Activated CD8-positive, alpha-beta memory T cell treated with anti-CD3 and anti-CD28 coated beads, Interleukin-2, amount 50 U/mL, for 4 hours (primary cell): ENCODE results near the gene SUMF1.

Experiments
- DNase-seq: peaks from one replicate; pipeline ENCODE4 v3.0.0-alpha.2; 2020

Gene SUMF1

DNA sequence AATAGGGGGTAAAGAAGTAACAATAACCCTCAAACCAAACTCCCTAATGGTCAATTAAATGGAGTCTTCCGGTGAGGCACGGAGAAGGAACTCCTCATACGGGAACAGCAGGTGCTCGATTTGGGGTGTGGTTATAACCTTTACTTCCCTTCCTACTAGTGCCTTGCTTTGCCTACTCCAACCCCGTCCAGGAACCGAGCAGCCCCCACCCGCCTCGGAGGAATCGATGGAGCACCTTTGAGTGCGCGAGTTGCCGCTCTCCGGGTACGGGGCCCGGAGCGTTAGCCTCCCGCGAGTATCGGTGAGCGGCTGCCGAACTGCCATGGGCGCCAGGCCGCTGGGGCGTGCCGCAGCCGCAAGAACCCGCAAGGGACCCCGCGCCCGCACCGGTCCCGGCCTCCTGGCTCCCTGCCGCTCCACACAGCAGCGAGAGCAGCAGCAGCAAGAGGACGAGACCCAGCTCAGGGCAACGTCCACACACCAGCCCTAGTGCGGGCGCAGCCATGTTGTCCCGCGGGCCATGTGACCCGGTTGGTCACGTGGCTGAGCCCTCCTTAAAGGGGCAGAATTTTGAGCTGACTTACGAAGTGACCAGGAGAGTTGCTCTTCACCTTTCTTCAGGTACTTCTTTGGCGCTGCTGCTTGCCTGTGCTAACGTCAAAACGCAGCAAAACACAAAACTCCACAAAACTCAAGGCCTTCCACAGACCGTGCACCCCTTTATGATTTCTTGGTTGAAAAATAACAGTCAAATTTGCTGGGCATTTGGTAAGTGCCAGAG, at the start of gene SUMF1:
Gene SUMF1, minus strand, starts transcription at position 529 of the 781 bp plus-strand sequence. Its CDS starts 24 bp downstream, at position 505.
- peak; percentile 73 for DNase-seq

DNA sequence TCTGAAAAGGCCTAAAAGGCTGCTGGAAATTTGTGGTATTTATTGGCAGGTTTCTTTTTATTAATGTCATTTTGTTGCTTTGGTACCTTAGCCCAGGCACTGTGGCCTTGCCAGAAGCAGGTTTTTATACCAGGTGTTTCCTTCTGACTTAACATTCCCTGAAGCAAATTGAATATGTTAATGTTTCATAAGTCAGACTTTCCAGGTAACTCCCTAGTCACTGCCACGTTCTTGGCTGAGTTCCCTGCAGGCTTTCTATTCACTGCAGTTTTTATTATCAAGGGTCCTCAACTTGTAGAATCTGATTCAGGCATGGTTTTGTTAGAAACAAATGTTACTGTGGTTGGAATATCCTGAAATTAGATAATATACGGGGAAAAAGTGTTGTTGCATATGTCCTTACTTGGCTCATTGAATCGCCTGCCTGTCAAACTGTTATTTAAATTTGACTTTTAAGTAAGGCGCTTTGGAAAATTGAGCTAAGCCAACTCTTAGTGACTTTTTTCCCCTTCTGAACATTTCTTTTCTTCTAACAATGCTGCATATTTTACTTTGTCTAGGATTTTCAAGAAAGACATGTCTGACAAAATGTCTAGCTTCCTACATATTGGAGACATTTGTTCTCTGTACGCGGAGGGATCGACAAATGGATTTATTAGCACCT, 49.0 kb upstream of the SUMF1 start:
- no peak for DNase-seq

DNA sequence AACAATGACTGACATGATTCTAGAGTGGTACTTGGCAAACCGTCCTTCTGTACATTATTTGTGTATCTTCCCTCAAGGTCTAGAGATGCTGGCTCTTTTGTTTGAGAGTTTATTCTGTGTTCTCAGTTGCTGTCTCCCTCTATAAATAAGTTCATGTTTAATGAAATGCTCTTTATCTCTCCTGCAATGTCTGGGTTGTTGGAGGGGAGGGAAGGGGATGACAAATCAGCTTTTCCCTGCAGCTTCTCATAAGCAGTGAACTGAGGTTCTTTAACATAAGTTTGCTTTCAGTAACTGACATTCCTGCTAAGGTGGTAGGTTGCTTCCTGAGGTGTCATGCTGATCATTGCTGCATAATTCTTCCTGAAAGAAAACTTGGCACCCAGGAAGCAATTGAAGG, 47.8 kb upstream of the SUMF1 start:
- no peak for DNase-seq

DNA sequence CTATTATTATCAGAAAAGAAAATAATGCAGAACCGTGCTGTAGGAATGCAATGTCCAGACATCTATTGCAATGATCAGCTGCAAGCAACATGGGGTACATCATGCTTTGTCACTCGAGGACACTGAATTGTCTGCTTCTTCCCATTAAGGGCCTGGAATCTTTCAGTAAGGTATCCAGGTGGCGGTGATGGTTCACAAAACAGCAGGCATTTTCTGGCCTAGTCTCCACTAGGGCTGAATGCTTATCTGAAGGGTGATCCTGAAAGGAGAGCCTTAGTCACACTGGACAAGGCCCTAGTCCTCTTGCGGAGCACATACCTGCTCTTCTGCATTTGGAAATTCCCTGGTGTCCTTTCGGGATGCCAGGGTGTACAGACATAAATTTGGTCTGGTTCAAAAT, 47.3 kb upstream of the SUMF1 start:
- DNase-seq, result no peak

DNA sequence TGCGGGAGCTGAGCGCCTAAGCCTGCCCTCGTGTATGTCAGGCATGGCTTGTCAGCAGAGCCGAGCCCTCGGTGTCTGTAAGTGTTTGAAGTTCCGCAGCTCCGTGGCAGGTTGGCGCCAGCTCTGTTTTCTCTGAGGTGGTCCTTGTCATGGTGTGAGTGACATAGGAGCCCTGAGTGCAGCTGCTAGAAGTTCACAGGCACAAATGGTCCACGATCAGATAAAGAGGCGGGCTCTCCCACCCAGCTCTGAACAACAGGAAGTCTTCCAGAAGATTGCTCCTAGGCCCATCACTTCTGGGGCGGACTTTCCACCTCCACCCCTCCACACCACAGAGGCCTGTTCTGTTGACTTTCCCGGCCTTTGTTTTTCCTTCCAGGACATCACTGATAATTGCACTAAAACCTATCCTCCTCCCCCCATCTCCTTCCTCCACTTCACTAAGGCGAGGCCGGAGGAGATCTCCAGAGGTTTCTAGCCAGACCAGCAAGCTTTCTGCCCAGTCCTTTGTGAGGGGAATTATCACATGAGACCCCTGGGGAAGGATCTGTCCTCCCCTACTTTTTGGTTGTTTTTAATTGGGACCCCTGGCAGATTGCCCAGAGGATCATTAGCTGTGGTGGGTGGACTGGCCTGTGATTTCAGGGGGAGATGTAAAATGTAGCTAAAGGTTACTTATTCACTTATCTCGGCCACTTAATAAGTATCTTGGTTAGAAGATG, 46.0 kb upstream of the SUMF1 start:
- DNase-seq, result no peak

DNA sequence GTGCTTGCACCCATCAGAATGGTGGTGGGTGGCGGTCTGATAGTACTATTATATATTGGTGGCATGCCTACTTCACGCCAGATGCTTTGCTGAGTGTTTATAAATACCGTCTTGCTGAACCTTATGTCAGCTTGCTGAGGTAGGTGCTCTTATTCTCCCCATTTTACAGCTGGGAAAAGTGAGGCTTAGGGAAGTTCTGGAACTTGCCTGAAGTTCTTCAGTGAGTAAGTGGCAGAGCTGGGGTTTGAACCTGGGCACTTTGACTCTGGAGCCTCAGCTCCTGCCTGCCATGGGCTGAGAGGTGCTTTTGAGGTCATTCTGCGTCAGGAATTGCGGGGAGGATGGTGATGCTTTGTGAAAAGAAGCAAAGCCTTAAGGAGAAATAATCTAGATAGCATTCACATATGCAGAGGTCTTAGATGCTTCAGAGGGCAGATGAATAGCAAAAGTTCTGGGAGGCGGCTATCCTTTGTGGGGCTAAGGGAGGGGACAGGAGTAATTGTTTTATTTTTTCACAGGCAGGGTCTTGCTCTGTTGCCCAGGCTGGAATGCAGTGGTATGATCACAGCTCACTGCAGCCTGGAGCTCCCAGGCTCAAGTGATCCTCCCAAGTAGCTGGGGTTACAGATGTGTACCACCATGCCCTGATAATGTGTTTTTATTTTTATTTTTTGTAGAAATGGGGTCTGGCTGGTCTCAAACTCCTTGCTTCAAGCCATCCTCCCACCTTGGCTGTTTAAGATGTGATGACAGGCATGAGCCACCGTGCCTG, 44.6 kb upstream of the SUMF1 start:
- no peak for DNase-seq

DNA sequence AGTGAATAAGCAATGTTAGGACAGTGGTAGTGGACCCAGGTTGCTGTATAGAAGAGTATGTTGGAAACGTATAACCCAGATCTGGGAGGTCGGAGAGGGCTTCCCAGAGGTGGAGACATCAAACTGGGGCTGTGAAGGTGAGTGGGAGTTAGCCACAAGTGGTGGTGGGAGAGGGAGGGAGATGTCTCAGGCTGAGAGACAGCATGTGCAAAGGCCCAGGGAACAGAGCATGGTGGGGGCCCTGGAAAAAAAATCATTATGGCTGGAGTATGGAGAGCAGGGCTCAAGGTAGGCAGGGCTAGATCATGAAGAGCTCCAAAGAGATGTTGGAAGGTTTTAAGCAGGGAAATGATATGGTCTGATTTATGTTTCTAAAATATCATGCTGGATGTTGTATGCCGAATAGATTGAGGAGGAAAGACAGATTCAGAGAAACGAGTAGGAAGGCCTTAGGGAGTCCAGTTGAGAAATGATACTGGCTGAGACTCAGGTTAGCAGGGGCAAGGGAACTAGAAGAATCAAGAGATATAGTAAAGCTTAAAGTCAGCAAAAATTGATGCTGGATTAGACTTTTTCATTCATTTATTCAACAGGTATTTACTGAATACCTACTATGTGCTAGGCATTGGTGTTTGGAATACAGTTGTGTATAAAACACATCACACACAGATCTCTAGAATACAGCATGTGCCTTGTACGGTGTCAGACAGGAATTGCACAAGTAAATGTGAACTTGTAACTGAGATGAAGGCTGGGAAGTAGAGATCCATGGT, 43.1 kb upstream of the SUMF1 start:
- DNase-seq, result no peak

DNA sequence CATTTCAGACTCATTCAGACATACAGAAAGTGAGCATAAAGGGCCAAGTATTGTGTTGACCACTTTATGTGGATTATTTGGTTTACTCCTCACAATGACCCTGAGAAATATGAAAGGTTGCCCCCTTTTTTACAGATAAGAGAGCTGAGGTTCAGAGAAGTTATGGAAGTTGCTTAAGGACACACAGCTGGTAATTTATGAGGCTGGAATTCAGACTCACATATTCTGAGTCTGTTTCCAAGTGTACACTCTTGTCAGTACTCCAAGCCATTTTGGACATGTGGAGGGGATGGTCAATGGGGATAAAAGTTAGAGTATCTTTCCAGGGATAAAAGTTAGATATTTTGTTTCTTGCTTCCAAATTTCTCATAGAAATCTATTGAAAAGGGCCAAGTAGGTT, 42.0 kb upstream of the SUMF1 start:
- no peak for DNase-seq

DNA sequence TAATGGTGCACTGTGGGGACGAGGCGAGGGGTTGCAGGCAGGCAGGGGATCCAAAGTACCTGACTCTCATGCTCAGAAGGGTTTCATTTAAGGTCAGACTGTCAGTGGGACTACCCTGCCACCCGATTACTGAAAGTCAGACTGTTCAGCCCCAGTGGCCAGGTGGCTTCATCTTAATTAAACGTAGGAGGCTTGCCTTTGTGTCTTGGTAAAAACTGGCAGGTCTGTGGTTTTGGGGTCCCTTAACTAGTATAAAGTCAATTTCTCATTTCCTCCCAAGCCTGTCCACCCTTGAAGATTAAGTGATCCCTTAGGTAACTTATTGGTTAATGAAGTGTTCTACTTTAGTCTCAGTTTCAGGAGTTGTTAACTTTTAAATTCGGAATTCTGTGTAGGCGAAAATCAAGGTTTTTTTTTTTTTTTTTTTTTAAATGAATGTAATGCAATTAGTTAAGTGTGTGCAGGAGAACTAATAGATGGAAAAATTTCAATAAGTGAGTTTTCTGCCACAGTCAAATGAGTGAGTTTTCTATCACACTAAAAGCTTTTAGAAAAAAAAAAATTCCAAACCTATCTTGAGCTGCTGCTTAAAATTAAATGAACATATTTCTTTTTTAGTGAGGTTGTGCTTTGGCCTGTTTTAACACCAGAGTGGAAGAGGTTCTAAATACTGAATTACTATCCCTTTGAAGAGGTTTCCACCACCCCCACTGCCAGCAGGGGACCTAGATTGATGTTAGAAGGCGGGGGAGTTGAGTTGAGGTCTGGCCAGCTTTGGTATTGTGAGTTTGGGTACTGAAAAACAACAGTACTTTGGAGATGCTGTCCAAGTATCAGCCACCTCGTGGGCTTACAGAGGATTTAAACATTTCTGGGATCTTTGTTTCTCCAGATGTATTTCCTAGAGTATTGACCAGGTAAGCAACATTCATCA, 41.2 kb upstream of the SUMF1 start:
- no peak for DNase-seq

DNA sequence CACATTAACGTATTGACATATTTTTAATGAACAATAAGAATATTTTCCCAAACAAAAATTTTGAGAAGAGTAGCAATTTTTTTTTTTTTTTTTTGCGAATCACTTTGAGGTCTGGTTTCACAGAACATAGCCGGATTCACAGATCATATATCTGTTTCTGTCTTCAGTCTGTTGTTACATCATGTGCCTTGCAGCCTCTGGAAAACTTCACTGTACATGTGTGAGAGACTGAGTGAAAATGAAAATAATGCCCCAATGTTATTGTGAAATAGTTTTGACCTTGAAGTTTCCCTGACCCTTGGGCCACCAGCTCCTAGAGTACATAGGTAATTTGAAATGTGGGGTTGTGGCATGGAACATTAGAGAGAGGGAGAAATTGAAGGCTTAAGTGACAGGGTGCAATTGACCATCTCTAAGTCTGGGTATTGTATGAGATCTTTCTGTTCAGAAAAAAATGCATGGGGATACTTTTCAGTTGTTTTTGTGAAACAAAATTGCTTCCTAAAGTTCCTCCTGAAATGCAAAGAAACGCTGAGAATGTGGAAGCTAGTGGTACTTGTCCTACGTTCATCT, 40.0 kb upstream of the SUMF1 start:
- no peak for DNase-seq

DNA sequence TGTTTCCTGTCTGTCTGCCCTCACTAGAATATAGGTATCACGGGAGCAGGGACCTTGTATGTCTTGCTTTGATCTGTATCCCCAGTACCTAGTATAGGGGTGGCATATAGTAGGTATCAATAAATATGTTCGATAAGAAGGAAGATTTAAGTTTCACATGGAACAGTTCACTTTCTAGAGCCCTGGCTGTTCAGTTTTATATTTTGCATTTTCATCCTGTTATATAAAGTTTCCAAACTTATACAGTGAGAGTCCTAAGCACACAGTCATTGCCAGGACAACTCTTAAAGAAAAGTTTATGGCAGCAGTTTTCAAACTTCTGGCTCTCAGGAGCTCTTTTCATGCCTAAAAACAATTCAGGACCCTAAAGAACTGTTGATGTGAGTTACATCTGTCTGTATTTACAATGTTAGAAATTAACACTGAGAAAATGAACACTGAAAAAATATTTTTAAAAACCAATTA, 39.5 kb upstream of the SUMF1 start:
- no peak for DNase-seq

DNA sequence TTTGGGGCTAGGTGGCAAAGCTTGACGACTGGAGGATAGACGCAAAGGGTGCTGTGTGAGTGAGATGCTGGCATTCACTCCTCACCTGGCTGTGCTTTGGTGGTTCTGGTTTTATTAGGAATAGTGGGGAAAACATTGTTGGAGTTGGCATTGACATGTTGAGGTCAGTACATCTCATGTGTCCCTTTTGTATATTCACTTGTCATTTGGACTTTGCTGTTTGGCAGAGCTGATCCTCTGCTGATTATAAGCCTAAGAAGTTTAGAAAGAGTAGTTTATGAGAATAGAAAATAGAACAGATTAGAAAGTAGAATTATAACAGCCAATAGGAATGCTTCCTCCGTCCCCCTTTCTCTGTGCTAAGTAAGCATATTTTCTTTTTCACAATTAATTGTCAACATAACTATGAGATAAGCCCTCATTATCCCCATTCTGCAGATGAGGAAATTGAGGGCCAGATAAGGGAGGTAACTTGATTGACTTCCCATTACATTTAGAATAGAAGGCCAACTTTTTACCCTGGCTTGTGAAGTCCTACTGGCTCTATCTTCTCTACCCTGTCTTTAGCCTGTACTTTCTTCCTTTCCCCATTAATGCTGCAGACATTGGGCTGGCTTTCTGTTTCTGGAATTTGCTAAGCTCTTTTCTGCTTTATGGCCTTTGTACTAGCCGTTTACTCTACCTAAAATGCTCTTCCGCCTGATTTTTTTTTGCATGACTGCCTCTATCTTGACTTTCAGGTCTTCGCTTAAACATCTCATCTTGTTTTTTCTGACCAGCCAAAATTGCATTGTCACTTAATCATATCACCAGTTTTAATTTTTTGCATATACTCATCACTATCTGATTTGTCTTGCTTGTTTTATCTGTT, 38.9 kb upstream of the SUMF1 start:
- DNase-seq, result no peak

DNA sequence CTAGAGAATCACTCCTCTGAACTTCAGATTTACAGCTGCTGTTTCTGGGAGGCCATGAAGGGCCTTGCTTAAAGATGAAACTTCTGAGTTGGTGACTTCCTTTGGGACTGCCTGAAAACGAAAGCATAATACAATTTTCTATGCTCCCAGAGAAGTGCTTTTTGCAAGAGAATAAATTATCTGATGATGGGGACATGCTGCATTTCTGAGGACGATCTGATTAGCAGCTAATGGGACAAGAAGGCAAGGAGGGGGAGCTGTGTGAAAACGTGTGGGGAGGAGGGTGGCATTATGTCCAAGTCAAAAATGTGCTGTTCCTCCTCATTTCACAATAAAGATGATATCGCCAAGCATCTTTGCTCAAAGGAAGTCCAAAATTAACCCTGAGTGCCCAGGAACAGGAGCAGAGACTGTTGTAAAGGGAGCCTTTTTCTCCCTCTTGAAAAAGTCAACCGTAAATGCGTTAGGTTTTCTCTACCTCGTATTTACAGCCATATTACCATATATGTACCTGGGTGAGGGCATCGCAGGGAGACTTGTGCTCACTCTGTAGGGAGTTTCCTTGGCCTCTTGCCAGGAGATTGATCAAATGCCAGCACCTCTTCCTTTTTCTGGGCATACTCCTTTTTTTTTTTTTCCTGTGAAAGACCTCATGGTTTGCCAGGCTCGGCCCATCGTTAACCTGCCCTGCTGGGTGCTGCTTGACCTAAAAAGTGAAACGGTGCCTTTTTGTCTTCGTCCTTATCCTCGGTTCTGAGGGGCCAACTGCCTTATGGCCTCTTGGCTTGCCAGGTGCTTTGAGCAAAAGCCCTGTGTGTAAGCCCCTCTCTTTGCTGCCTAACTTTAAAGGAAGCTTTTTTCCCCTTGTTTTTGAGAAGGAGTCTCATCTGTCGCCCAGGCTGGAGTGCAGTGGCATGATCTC, 37.5 kb upstream of the SUMF1 start:
- DNase-seq, result peak; percentile 34

DNA sequence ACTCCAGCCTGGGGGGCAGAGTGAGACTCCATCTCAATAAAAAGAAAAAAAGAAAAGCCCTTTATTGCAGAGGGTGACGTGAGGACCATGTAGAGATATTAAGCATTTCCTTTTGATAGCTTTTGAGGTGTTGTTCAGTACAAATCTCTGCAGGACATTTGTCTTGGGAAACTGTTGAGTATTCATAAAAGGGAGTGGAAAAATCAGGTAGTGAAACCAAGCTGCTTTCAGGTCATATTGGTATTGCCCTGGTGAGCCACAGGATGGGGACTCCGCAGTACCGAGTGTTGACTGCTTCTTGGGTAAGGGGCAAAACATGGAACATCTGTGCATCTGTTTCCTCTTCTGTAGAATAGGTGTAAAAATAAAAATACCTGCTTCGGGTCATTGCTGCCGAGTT, 36.0 kb upstream of the SUMF1 start:
- DNase-seq, result no peak

DNA sequence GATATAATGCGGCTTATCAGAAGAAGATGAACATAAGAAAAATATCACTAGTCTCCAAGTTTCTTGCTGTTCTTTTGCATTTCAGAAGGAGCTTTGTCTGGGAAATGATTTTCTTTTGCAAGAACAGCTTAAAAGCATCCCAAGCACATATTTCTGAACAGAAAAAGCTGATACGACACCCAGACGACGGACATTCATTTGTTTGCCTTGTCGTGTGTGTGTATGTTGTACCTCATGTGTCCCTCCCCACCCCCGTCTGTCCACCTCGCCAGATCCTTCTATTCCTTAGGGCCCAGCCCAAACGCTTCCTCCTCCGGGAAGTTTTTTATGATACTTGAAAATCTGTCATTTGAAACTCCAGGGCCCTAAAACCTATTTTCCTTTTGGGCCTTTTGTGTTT, 34.9 kb upstream of the SUMF1 start:
- no peak for DNase-seq

DNA sequence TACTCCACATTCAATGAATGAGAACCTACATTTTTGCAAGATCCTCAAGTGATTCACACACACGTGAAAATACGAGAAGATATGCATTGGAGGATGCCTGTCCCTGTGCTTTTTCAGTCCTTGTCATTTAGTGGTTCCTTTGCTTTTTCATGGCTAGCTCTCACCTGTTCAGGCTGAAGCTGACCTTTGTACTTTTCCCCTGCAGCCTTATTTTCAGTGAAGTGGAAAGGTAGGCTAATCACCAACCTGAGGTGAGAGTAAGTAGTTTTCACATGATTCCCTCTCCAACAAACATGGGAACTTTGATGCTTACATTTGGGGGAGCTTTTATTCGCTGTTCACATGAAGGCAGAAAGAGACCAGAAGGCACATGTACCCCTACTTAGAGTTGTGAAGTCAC, 34.4 kb upstream of the SUMF1 start:
- no peak for DNase-seq

DNA sequence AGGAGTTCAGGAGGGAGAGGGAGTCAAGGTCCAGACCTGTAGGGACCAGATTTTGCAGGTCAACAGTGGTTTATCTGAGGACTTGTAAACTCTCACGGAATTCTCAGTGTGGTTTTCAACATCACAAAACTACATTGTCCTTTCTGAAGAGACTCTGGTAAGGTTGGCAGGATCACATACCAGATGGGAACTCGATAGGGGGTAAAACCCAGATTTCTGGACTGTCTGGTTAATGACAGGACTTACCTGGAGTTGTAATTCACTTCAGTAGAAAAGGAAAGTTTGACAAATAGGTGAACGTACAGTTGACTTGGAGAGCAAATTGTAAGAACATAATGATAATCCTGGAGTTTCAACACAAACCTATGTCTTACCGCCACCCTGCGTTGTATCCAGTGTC, 31.4 kb upstream of the SUMF1 start:
- no peak for DNase-seq

DNA sequence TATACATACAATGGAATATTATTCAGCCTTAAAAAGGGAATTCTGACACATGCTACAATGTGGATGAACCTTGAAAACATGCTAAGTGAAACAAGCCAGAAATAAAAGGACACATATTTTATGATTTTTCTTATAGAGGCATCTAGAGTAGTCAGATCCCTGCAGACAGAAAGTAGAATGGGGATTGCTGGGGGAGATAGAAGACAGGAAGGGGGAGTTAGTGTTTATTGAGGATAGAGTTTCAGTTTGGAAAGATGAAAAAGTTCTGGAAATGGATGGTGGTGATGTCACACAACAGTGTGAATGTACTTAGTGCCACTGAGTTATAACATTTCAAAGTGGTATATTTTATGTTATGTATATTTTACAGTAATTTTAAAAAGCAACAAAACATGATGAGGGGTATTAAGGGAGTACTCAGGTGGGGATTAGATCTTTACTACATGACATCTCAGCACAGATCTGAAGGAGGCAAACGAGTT, 30.8 kb upstream of the SUMF1 start:
- no peak for DNase-seq
